CD4-positive, alpha-beta T cell treated with Interleukin-15 for 4 hours (primary cell): ENCODE results near the gene ZFP92.

Source experiments
- DNase-seq: peaks from one replicate; pipeline ENCODE4 v3.0.0-alpha.2; 2020; ENCODE audit warnings: low spot score

Gene ZFP92

GRCh38 chrX:153408221-153408721, 3.0 kb upstream of the ZFP92 start:
- DNase-seq = no peak

GRCh38 chrX:153408871-153409351, 2.4 kb upstream of the ZFP92 start:
- no peak for DNase-seq

- DNase-seq = no peak
Measured at GRCh38 chrX:153409414-153410101, 1.7 kb upstream of the ZFP92 start.

GRCh38 chrX:153410373-153410772, 899 bp upstream of the ZFP92 start:
- no peak for DNase-seq

GRCh38 chrX:153410888-153411254, 401 bp upstream of the ZFP92 start:
- no peak for DNase-seq

GRCh38 chrX:153411988-153412574, 809 bp downstream of the ZFP92 start:
- no peak for DNase-seq

GRCh38 chrX:153412746-153413720, 1.8 kb downstream of the ZFP92 start:
- no peak for DNase-seq

GRCh38 chrX:153413731-153414130, 2.5 kb downstream of the ZFP92 start:
- DNase-seq = no peak

- no peak for DNase-seq
Measured at GRCh38 chrX:153414856-153415510, 3.7 kb downstream of the ZFP92 start.

GRCh38 chrX:153416781-153417450, 5.6 kb downstream of the ZFP92 start:
- no peak for DNase-seq

GRCh38 chrX:153417637-153418036, 6.4 kb downstream of the ZFP92 start:
- DNase-seq = no peak

- no peak for DNase-seq
Measured at GRCh38 chrX:153420851-153421599, 9.8 kb downstream of the ZFP92 start.

GRCh38 chrX:153421856-153422255, 10.6 kb downstream of the ZFP92 start:
- no peak for DNase-seq

GRCh38 chrX:153423652-153424051, 12.4 kb downstream of the ZFP92 start:
- no peak for DNase-seq

GRCh38 chrX:153426204-153426603, 14.9 kb downstream of the ZFP92 start:
- no peak for DNase-seq

GRCh38 chrX:153430796-153431195, 19.5 kb downstream of the ZFP92 start:
- DNase-seq = no peak

- DNase-seq = no peak
Measured at GRCh38 chrX:153433161-153433680, 21.9 kb downstream of the ZFP92 start.

GRCh38 chrX:153433781-153434285, 22.6 kb downstream of the ZFP92 start:
- DNase-seq = no peak

GRCh38 chrX:153434801-153435200, 23.5 kb downstream of the ZFP92 start:
- DNase-seq = no peak

GRCh38 chrX:153435845-153436244, 24.6 kb downstream of the ZFP92 start:
- no peak for DNase-seq
